ENCODE results near the gene DENND5A.
"Not testable (repeated sequence)": the region's sequence is repeated elsewhere in the genome, so short reads cannot be mapped to it uniquely, and the experiment has no call there.

DNA sequence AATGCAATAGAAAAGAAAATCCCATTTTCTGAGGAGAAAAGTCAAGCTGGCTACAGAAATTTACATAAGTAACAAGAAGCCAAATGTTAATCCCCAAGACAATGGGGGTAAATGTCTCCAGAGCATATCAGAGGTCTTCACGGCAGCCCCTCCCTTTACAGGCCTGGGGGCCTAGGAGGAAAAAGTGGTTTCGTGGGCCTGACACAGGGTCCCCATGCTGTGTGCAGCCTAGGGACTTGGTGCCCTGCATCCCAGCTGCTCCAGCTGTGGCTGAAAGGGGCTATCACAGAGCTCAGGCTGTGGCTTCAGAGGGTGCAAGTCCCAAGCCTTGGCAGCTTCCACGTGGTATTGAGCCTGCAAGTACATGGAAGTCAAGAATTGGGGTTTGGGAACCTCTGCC lies 76.3 kb downstream of the DENND5A start:
- TF ChIP-seq CTCF (IDR thresholded peaks at IDR 0.05; ENCODE audit: low read depth, low read length, missing input control); TAF1 (conservative IDR thresholded peaks at IDR 0.05); JUND (IDR thresholded peaks at IDR 0.05); EGR1 (IDR thresholded peaks at IDR 0.05; ENCODE audit: low read depth in 2 of 2); YY1 (IDR thresholded peaks at IDR 0.05); RAD21 (IDR thresholded peaks at IDR 0.05); RXRA (IDR thresholded peaks at IDR 0.05); ATF3 (IDR thresholded peaks at IDR 0.05); HNF4G (IDR thresholded peaks at IDR 0.05); SP1 (IDR thresholded peaks at IDR 0.05); GABPA (IDR thresholded peaks at IDR 0.05 in 1 of 2, conservative IDR thresholded peaks at IDR 0.05 in 1 of 2): not testable (repeated sequence)
- TF ChIP-seq, protein P1, sequence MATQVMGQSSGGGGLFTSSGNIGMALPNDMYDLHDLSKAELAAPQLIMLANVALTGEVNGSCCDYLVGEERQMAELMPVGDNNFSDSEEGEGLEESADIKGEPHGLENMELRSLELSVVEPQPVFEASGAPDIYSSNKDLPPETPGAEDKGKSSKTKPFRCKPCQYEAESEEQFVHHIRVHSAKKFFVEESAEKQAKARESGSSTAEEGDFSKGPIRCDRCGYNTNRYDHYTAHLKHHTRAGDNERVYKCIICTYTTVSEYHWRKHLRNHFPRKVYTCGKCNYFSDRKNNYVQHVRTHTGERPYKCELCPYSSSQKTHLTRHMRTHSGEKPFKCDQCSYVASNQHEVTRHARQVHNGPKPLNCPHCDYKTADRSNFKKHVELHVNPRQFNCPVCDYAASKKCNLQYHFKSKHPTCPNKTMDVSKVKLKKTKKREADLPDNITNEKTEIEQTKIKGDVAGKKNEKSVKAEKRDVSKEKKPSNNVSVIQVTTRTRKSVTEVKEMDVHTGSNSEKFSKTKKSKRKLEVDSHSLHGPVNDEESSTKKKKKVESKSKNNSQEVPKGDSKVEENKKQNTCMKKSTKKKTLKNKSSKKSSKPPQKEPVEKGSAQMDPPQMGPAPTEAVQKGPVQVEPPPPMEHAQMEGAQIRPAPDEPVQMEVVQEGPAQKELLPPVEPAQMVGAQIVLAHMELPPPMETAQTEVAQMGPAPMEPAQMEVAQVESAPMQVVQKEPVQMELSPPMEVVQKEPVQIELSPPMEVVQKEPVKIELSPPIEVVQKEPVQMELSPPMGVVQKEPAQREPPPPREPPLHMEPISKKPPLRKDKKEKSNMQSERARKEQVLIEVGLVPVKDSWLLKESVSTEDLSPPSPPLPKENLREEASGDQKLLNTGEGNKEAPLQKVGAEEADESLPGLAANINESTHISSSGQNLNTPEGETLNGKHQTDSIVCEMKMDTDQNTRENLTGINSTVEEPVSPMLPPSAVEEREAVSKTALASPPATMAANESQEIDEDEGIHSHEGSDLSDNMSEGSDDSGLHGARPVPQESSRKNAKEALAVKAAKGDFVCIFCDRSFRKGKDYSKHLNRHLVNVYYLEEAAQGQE (IDR thresholded peaks at IDR 0.05), result not testable (repeated sequence)
- TF ChIP-seq, protein P2, sequence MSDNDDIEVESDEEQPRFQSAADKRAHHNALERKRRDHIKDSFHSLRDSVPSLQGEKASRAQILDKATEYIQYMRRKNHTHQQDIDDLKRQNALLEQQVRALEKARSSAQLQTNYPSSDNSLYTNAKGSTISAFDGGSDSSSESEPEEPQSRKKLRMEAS (IDR thresholded peaks at IDR 0.05), result not testable (repeated sequence)

Data from liver (tissue), 3 donors.